Spleen (tissue), 7 donors: ENCODE measurements around the gene DUOXA1.

Experiments
- POLR2A ChIP-seq, 3 donors: fragments of 450-650 bp; IDR thresholded peaks; one replicate each; pipeline ENCODE4 v1.5.1; 2017; ENCODE audit warnings: antibody characterized with exemption in 3 of 3, mild to moderate bottlenecking in 1 of 3
- POLR2AphosphoS5 ChIP-seq, 3 donors: sonication (generic); formaldehyde crosslinking; IDR thresholded peaks; one replicate each; pipeline ENCODE4 v1.5.1; 2017; ENCODE audit warnings: antibody characterized with exemption in 3 of 3
- TF ChIP-seq, protein P1 (sequence below), 11 experiments: fragments of 200-600 bp in 7 of 11; fragments of 450-650 bp in 4 of 11; sonication (generic) in 4 of 11; IDR thresholded peaks in 8 of 11; conservative IDR thresholded peaks in 3 of 11; 1 replicate in 7 of 11; 2 replicates in 4 of 11; pipeline versions ENCODE4 v1.4.0 to v1.8.0; 2016 to 2021; ENCODE audit warnings: antibody characterized with exemption in 11 of 11, inconsistent platforms in 4 of 11, mild to moderate bottlenecking in 1 of 11
- donor health status: DM: no; HTN: no; CAD: no; lungs with moderate emphysema.
- donor health status: DM: no; HTN: no; CAD: no.
- donor health status: DM: no; HTN: no; CAD: no.

DNA sequence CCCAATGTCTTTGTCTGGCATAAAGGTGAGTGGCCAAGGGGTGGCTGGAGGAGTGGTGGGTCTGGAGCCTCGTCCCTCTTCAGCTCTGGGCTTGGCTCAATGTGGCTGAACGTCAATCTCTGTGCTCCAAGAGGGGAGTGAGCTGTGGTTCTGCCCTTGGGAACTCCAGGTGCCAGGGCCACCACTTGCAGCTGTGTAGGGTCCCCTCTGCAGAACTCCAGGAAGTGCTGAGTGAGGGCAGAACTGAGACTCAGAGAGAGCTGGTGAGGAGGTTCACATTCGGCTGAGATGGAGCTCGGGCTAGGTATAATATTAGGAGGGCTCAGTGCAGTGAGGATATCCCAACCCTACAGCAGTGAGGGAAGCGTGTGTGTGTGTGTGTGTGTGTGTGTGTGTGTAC is 11.7 kb upstream of the DUOXA1 start:
- TF ChIP-seq, protein P1, sequence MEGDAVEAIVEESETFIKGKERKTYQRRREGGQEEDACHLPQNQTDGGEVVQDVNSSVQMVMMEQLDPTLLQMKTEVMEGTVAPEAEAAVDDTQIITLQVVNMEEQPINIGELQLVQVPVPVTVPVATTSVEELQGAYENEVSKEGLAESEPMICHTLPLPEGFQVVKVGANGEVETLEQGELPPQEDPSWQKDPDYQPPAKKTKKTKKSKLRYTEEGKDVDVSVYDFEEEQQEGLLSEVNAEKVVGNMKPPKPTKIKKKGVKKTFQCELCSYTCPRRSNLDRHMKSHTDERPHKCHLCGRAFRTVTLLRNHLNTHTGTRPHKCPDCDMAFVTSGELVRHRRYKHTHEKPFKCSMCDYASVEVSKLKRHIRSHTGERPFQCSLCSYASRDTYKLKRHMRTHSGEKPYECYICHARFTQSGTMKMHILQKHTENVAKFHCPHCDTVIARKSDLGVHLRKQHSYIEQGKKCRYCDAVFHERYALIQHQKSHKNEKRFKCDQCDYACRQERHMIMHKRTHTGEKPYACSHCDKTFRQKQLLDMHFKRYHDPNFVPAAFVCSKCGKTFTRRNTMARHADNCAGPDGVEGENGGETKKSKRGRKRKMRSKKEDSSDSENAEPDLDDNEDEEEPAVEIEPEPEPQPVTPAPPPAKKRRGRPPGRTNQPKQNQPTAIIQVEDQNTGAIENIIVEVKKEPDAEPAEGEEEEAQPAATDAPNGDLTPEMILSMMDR (IDR thresholded peaks at IDR 0.05 in 8 of 11, conservative IDR thresholded peaks at IDR 0.05 in 3 of 11) = no peak
- TF ChIP-seq POLR2A (IDR thresholded peaks at IDR 0.05) (no peak), POLR2AphosphoS5 (IDR thresholded peaks at IDR 0.05) (no peak)
